ENCODE data around the gene GSTO2. TPM values are rescaled to one million over a fixed set of nuclear protein-coding genes. Genes with fewer than 3 reads are reported as not detected.

The GSTO2 gene
- total and polyA plus RNA-seq, 10 of the 15 experiments (the other 5 are each of a cell fraction or from before 2014, with no cell fraction given) = 0.16 to 0.86 (median 0.46) TPM

DNA sequence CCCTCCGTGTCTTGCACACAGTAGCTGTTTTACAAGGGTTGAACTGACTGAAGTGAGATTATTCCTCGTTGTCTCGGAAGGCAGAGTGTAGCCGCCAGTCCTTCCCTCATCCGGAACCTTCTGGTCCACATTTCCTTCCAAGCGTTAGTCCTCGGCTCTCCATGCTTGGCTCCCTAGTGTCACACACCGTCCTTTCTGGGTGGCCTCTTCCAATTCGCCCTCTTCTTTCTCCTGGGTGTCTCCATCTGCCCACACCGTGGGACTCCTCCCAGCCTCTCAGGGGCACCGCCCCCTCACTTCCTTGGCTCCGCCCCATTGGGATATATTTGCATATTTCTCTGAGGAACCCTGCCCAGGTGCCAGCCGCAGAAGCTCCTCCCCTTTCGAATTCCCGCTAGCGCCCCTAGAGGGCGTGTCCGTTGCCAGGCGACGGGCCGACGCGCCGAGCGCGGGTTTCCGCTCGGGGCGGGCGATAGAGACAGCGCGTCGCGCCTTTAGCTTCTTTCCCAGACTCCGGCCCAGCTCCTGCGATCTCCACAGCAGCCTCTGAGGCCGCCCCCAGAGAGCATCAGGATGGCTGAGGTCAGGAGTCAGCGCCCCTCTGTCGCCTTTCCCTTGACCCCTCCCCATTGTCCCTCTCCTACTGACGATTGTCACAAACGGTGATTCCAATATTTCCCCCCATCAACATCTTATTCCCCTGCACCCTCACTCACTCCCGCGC is 84.5 kb downstream of the GSTO2 start, which contains the start of gene CFAP58 (continued):
- TF ChIP-seq, protein P1, sequence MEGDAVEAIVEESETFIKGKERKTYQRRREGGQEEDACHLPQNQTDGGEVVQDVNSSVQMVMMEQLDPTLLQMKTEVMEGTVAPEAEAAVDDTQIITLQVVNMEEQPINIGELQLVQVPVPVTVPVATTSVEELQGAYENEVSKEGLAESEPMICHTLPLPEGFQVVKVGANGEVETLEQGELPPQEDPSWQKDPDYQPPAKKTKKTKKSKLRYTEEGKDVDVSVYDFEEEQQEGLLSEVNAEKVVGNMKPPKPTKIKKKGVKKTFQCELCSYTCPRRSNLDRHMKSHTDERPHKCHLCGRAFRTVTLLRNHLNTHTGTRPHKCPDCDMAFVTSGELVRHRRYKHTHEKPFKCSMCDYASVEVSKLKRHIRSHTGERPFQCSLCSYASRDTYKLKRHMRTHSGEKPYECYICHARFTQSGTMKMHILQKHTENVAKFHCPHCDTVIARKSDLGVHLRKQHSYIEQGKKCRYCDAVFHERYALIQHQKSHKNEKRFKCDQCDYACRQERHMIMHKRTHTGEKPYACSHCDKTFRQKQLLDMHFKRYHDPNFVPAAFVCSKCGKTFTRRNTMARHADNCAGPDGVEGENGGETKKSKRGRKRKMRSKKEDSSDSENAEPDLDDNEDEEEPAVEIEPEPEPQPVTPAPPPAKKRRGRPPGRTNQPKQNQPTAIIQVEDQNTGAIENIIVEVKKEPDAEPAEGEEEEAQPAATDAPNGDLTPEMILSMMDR (IDR thresholded peaks at IDR 0.05 in 2 of 3, conservative IDR thresholded peaks at IDR 0.05 in 1 of 3; ENCODE audit: control insufficient read depth in 2 of 3, extremely low read depth in 1 of 3, insufficient read depth in 1 of 3, low read depth in 3 of 3, low read length in 3 of 3) = peak; percentile 72 to 83 (median 77)
- TF ChIP-seq, protein P2, sequence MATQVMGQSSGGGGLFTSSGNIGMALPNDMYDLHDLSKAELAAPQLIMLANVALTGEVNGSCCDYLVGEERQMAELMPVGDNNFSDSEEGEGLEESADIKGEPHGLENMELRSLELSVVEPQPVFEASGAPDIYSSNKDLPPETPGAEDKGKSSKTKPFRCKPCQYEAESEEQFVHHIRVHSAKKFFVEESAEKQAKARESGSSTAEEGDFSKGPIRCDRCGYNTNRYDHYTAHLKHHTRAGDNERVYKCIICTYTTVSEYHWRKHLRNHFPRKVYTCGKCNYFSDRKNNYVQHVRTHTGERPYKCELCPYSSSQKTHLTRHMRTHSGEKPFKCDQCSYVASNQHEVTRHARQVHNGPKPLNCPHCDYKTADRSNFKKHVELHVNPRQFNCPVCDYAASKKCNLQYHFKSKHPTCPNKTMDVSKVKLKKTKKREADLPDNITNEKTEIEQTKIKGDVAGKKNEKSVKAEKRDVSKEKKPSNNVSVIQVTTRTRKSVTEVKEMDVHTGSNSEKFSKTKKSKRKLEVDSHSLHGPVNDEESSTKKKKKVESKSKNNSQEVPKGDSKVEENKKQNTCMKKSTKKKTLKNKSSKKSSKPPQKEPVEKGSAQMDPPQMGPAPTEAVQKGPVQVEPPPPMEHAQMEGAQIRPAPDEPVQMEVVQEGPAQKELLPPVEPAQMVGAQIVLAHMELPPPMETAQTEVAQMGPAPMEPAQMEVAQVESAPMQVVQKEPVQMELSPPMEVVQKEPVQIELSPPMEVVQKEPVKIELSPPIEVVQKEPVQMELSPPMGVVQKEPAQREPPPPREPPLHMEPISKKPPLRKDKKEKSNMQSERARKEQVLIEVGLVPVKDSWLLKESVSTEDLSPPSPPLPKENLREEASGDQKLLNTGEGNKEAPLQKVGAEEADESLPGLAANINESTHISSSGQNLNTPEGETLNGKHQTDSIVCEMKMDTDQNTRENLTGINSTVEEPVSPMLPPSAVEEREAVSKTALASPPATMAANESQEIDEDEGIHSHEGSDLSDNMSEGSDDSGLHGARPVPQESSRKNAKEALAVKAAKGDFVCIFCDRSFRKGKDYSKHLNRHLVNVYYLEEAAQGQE (IDR thresholded peaks at IDR 0.05; ENCODE audit: low read depth, low read length) = no peak
- TF ChIP-seq, protein P3, sequence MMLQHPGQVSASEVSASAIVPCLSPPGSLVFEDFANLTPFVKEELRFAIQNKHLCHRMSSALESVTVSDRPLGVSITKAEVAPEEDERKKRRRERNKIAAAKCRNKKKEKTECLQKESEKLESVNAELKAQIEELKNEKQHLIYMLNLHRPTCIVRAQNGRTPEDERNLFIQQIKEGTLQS (IDR thresholded peaks at IDR 0.05; ENCODE audit: borderline replicate concordance, extremely low read depth, low read depth, low read length) = no peak; the same call in 1 of the 2 replicates
- TF ChIP-seq KLF5 (IDR thresholded peaks at IDR 0.05; ENCODE audit: partially characterized antibody) (no peak), EZH2 (IDR thresholded peaks at IDR 0.05; ENCODE audit: borderline replicate concordance, control insufficient read depth, low read depth, low read length) (no peak), ETV6 (conservative IDR thresholded peaks at IDR 0.05 in 1 of 2, IDR thresholded peaks at IDR 0.05 in 1 of 2; ENCODE audit: borderline replicate concordance in 1 of 2, low read depth in 1 of 2) (no peak), GATAD2B (conservative IDR thresholded peaks at IDR 0.05; ENCODE audit: low read depth) (no peak), EGR1 (IDR thresholded peaks at IDR 0.05; ENCODE audit: borderline replicate concordance in 1 of 2, low read depth in 2 of 2, low read length in 2 of 2) (peak in 1 of 2 experiments; percentile 54; a peak in 1 of 3 replicates), KAT2A (conservative IDR thresholded peaks at IDR 0.05; ENCODE audit: control insufficient read depth, low read depth, low read length) (no peak), PAX8 (IDR thresholded peaks at IDR 0.05) (no peak), IKZF1 (conservative IDR thresholded peaks at IDR 0.05) (peak; percentile 47; the same call in 1 of the 2 replicates), NR2C2 (IDR thresholded peaks at IDR 0.05; ENCODE audit: borderline replicate concordance, control insufficient read depth, insufficient read length, low read depth) (no peak), SMC3 (IDR thresholded peaks at IDR 0.05; ENCODE audit: borderline replicate concordance, low read length) (no peak), CHD2 (IDR thresholded peaks at IDR 0.05; ENCODE audit: borderline replicate concordance, low read depth, low read length) (no peak), ZNF384 (IDR thresholded peaks at IDR 0.05; ENCODE audit: borderline replicate concordance, low read depth, low read length) (no peak), SREBF2 (IDR thresholded peaks at IDR 0.05; ENCODE audit: low read length) (no peak), STAT3 (IDR thresholded peaks at IDR 0.05; ENCODE audit: low read depth, low read length) (no peak)
- TF ChIP-seq, protein P4, sequence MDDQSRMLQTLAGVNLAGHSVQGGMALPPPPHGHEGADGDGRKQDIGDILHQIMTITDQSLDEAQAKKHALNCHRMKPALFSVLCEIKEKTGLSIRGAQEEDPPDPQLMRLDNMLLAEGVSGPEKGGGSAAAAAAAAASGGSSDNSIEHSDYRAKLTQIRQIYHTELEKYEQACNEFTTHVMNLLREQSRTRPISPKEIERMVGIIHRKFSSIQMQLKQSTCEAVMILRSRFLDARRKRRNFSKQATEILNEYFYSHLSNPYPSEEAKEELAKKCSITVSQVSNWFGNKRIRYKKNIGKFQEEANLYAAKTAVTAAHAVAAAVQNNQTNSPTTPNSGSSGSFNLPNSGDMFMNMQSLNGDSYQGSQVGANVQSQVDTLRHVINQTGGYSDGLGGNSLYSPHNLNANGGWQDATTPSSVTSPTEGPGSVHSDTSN (IDR thresholded peaks at IDR 0.05; ENCODE audit: insufficient replicate concordance, low read depth, low read length) = no peak
- TF ChIP-seq, protein P5, sequence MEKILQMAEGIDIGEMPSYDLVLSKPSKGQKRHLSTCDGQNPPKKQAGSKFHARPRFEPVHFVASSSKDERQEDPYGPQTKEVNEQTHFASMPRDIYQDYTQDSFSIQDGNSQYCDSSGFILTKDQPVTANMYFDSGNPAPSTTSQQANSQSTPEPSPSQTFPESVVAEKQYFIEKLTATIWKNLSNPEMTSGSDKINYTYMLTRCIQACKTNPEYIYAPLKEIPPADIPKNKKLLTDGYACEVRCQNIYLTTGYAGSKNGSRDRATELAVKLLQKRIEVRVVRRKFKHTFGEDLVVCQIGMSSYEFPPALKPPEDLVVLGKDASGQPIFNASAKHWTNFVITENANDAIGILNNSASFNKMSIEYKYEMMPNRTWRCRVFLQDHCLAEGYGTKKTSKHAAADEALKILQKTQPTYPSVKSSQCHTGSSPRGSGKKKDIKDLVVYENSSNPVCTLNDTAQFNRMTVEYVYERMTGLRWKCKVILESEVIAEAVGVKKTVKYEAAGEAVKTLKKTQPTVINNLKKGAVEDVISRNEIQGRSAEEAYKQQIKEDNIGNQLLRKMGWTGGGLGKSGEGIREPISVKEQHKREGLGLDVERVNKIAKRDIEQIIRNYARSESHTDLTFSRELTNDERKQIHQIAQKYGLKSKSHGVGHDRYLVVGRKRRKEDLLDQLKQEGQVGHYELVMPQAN (conservative IDR thresholded peaks at IDR 0.05) = peak; percentile 51; the same call in 1 of the 2 replicates

All from GM12878 (cell line).